H1 (cell line): ENCODE data around the gene LITAFD. TPM values are rescaled to one million over a fixed set of nuclear protein-coding genes. Genes with fewer than 3 reads are reported as not detected.

ENCODE experiments used
- SIN3A ChIP-seq, 2 experiments: IDR thresholded peaks in 1 of 2; conservative IDR thresholded peaks in 1 of 2; 2 replicates each; pipeline ENCODE4 v1.6.1; 2011 to 2012; ENCODE audit warnings: low read length in 2 of 2, improper control_type of control experiment in 1 of 2, low read depth in 1 of 2, mild to moderate bottlenecking in 1 of 2
- polyA plus RNA-seq, 7 experiments: library from polyadenylated mRNA; depleted of rRNA in 3 of 7; stranded (reverse) in 5 of 7; unstranded in 2 of 7; fragments of >200 nt in 5 of 7; fragments of 200-250 nt in 2 of 7; gene quantifications; 1 replicate in 5 of 7; 2 replicates in 1 of 7; 4 replicates in 1 of 7; pipeline versions ENCODE4 v1.2.1 to v1.2.3, GENCODE V29; 2011 to 2013; ENCODE audit warnings: missing spikeins in 2 of 7, mixed read lengths in 2 of 7
- total RNA-seq: library from RNA; stranded (reverse); fragmentation: NEBNext Ultra II Directional; extraction: Animal tissue kit (Norgen Biotek cat#: 25700); gene quantifications from 2 replicates; pipeline ENCODE4 v1.2.1, GENCODE V29; 2021

The LITAFD gene
- total and polyA plus RNA-seq, 2 of the 8 experiments (the other 6 are each of a cell fraction or from before 2014, with no cell fraction given): not detected

DNA sequence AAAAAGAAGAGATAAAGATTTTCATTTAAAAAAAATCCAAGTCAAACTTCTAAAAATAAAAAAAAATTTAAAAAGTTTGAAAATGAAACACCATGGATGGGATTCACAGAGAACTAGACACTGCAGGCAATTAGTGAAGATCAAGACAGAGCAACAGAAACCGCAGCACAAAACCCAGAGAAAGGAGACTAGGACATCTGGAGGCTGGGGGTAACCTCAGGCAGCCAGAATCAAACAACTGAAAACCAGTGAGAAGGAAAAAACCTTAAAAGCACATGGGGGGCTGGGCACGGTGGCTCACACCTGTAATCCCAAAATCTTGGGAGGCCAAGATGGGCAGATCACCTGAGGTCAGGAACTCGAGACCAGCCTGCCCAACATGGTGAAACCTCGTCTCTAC is 30.6 kb downstream of the LITAFD start (continued):
- TF ChIP-seq SIN3A (conservative IDR thresholded peaks at IDR 0.05 in 1 of 2, IDR thresholded peaks at IDR 0.05 in 1 of 2; ENCODE audit: low read depth in 1 of 2, low read length in 2 of 2): no peak
